ENCODE data around the gene PARP16. TPM values are rescaled to one million over a fixed set of nuclear protein-coding genes. Genes with fewer than 3 reads are reported as not detected.
A peak's percentile ranks its signal among the peaks of the same experiment; 100 is the strongest.

The PARP16 gene
- total RNA-seq, 6 experiments from 2014 or later: 6.9 to 11.3 (median 8.5) TPM

- DNase-seq: no peak
- no peaks in the 10 kb centered on the region for H3K27me3 ChIP-seq
- H3K9me3 ChIP-seq: no peaks in the 10 kb centered on the region
- TF ChIP-seq CTCF (IDR thresholded peaks at IDR 0.05): no peak
- TF ChIP-seq POLR2A (IDR thresholded peaks at IDR 0.05): no peak
- 50% methylated on average over 1 of the region's 1 CpG for WGBS (ENCODE audit: insufficient coverage, low coverage, low lambda C conversion rate, missing lambda C conversion rate)
- H3K27ac ChIP-seq: no peak overlapping the region
- H3K4me1 ChIP-seq: no peaks in the 10 kb centered on the region
- H3K4me3 ChIP-seq: no peak overlapping the region
- ATAC-seq: no peak
- intact Hi-C loops (cut with DNase I): no loop called here
- H3K36me3 ChIP-seq: peaks cover 0 to 14% (median 3%) of the 10 kb centered on the region in 4 donors
Measured at GRCh38 chr15:65254758-65255157, 31.9 kb downstream of the PARP16 start.

DNA sequence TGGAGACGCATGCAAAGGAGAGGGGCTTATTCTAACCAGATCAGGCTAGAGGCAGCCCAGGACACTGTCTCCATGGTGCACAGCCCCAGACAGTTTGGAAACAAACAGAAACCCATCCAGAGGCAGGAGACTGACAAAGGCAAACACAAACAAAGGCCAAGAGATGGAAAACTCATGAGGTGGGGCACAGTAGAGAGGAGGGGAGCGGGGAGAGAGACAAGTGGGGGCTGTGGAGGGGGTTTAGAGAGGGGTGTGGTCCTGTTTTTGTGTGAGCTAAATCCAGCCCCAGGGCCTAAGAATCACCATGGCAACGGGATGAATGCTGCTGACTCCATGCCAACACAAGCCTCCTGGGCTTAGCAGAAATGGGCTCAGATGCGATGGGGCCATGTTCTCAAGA lies 32.3 kb downstream of the PARP16 start:
- Histone ChIP-seq H3K4me1 (no peaks in the 10 kb centered on the region), H3K27ac (no peak overlapping the region)
- no peak for ATAC-seq

DNA sequence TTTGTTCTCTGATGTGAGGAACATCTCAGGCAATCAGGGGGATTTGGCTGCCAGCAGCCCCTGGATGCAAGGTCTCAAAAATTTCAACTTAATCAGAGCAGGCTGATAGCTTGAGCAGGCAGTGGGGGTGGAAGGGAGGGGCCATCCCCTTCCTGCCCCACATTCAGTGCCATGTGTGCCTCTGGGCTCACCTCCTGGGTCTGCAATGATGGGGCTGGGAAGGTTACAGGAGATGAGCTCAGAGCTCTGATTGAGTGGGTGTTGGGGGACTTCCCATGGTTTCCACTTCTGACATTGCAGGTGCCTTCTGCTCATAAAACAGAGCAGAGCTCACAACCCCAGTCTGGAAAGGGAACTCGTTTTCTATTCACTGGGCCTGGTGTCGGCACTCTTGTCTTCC lies 37.0 kb downstream of the PARP16 start:
- ATAC-seq (peak in 1 of 4 donors; percentile 22), DNase-seq (no peak)
- Histone ChIP-seq H3K9me3 (no peaks in the 10 kb centered on the region), H3K36me3 (no peaks in the 10 kb centered on the region), H3K4me1 (peaks cover 0 to 5% (median 0%) of the 10 kb centered on the region in 4 donors), H3K27ac (no peak overlapping the region), H3K4me3 (no peak overlapping the region), H3K27me3 (no peaks in the 10 kb centered on the region)
- intact Hi-C loops (cut with DNase I): no loop called here
- TF ChIP-seq POLR2A (IDR thresholded peaks at IDR 0.05) (no peak), CTCF (IDR thresholded peaks at IDR 0.05) (no peak)
- WGBS (ENCODE audit: insufficient coverage, low coverage, low lambda C conversion rate, missing lambda C conversion rate): 86% methylated on average over 1 of the region's 2 CpGs

More for the DNA sequence above, 32.3 kb downstream of the PARP16 start:
- intact Hi-C loops (cut with DNase I): no loop called here
- H3K4me3 ChIP-seq: no peak overlapping the region
- WGBS (ENCODE audit: insufficient coverage, low coverage, low lambda C conversion rate, missing lambda C conversion rate): 50% methylated on average over 2 of the region's 4 CpGs
- no peak for TF ChIP-seq POLR2A (IDR thresholded peaks at IDR 0.05)
- TF ChIP-seq CTCF (IDR thresholded peaks at IDR 0.05): no peak
- peaks cover 0 to 10% (median 1%) of the 10 kb centered on the region in 4 donors for H3K36me3 ChIP-seq
- no peaks in the 10 kb centered on the region for H3K27me3 ChIP-seq
- no peaks in the 10 kb centered on the region for H3K9me3 ChIP-seq
- no peak for DNase-seq

DNA sequence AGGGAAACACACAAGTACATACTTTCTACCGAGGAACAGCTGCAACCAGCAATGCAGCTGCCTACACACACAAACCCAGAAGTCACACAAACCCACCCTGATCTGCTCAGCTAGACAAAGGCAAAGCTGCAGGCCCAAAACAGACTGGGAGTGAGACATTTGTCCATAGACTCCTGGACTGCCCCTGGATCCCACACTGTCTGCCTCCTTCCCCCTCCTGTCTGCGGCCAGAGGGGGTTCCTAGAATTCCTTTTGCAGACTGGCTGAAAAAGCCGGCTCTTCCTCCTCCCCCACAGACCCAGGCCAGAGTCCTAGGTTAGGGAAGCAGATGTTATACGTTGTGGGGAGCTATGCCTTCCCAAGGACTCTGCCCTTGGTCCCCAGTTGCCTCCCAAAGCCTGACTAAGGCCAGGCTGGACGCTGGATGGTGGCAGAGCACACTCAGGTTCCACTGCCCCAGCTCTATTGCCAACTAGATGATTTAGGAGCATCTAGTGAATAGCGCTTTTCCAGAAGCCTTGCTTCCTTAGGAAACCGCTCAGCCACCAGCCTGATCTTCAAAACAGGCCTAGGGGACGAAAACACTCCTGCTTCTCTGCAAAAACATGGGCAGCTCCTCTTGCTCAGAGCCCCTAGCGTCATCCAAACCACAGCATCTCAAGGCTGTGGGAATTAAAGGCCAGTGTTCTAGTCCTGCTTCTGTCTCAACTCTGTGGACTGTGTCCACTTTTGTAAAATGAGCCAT lies 38.0 kb downstream of the PARP16 start:
- peaks cover 0 to 5% (median 0%) of the 10 kb centered on the region in 4 donors for H3K4me1 ChIP-seq
- whole genome bisulfite sequencing (ENCODE audit: insufficient coverage, low coverage, low lambda C conversion rate, missing lambda C conversion rate): 70% methylated on average over 3 of the region's 9 CpGs
- H3K9me3 ChIP-seq: no peaks in the 10 kb centered on the region
- DNase-seq (no peak), ATAC-seq (no peak)
- H3K27me3 ChIP-seq: no peaks in the 10 kb centered on the region
- intact Hi-C loops (cut with DNase I): no loop called here
- no peak overlapping the region for H3K4me3 ChIP-seq
- no peaks in the 10 kb centered on the region for H3K36me3 ChIP-seq
- TF ChIP-seq POLR2A (IDR thresholded peaks at IDR 0.05) (no peak), CTCF (IDR thresholded peaks at IDR 0.05) (no peak)
- no peak overlapping the region for H3K27ac ChIP-seq

Data from right lobe of liver (tissue), 6 donors.